Parathyroid adenoma (tissue), 2 donors: ENCODE data around the gene MEGF10.
A peak's percentile ranks its signal among the peaks of the same experiment; 100 is the strongest.

Experiments
- H2AFZ ChIP-seq: fragments of 300-600 bp; sonication (generic); one replicate; pipeline ENCODE4 v1.7.0; 2017; ENCODE audit warnings: antibody characterized with exemption, mild to moderate bottlenecking
- H3K27ac ChIP-seq: fragments of 300-600 bp; sonication (generic); one replicate; pipeline ENCODE4 v1.7.0; 2017
- H3K27me3 ChIP-seq: fragments of 300-600 bp; sonication (generic); one replicate; pipeline ENCODE4 v1.7.0; 2017; ENCODE audit warnings: low read length; ENCODE audit not compliant: control insufficient read depth, insufficient read depth
- H3K36me3 ChIP-seq: fragments of 300-600 bp; sonication (generic); one replicate; pipeline ENCODE4 v1.7.0; 2017; ENCODE audit warnings: low read length; ENCODE audit not compliant: control insufficient read depth, insufficient read depth
- H3K4me1 ChIP-seq: fragments of 300-600 bp; sonication (generic); one replicate; pipeline ENCODE4 v1.7.0; 2017; ENCODE audit warnings: control low read depth
- H3K4me2 ChIP-seq: fragments of 300-600 bp; sonication (generic); one replicate; pipeline ENCODE4 v1.7.0; 2017; ENCODE audit warnings: low read length
- H3K4me3 ChIP-seq: fragments of 300-600 bp; sonication (generic); one replicate; pipeline ENCODE4 v1.7.0; 2017; ENCODE audit warnings: low read depth, low read length
- H3K79me2 ChIP-seq: fragments of 300-600 bp; sonication (generic); one replicate; pipeline ENCODE4 v1.7.0; 2017; ENCODE audit warnings: control low read depth
- H3K9ac ChIP-seq: fragments of 300-600 bp; sonication (generic); one replicate; pipeline ENCODE4 v1.7.0; 2017; ENCODE audit warnings: mild to moderate bottlenecking
- H3K9me3 ChIP-seq: fragments of 300-600 bp; sonication (generic); one replicate; pipeline ENCODE4 v1.7.0; 2017; ENCODE audit warnings: low read length; ENCODE audit not compliant: control insufficient read depth
- CTCF ChIP-seq: fragments of 300-600 bp; sonication (generic); IDR thresholded peaks from one replicate; pipeline ENCODE4 v1.7.0; 2017; ENCODE audit warnings: antibody characterized with exemption, mild to moderate bottlenecking
- donor health status: primary hyperparathyroidism.

The MEGF10 gene

GRCh38 chr5:127492854-127493738 lies 202.5 kb downstream of the MEGF10 start:
- Histone ChIP-seq H3K27me3 (no peaks in the 10 kb centered on the region), H3K4me2 (no peak overlapping the region), H3K4me1 (no peaks in the 10 kb centered on the region), H3K79me2 (no peaks in the 10 kb centered on the region), H3K4me3 (no peak overlapping the region), H3K9ac (no peak overlapping the region), H3K36me3 (no peaks in the 10 kb centered on the region), H3K27ac (no peak overlapping the region), H2AFZ (no peak overlapping the region), H3K9me3 (no peaks in the 10 kb centered on the region)
- peak; percentile 85 for TF ChIP-seq CTCF

GRCh38 chr5:127498548-127498947 lies 208.0 kb downstream of the MEGF10 start:
- Histone ChIP-seq H3K4me3 (no peak overlapping the region), H2AFZ (no peak overlapping the region), H3K4me1 (no peaks in the 10 kb centered on the region), H3K27me3 (no peaks in the 10 kb centered on the region), H3K4me2 (no peak overlapping the region), H3K27ac (no peak overlapping the region), H3K79me2 (no peaks in the 10 kb centered on the region), H3K36me3 (no peaks in the 10 kb centered on the region), H3K9me3 (no peaks in the 10 kb centered on the region), H3K9ac (no peak overlapping the region)
- no peak for TF ChIP-seq CTCF

GRCh38 chr5:127505905-127506304 lies 215.3 kb downstream of the MEGF10 start:
- H3K4me2 ChIP-seq = no peak overlapping the region
- no peak overlapping the region for H3K27ac ChIP-seq
- peaks cover 5% of the 10 kb centered on the region for H3K4me1 ChIP-seq
- no peak for TF ChIP-seq CTCF
- no peaks in the 10 kb centered on the region for H3K79me2 ChIP-seq
- H3K27me3 ChIP-seq = no peaks in the 10 kb centered on the region
- no peak overlapping the region for H3K4me3 ChIP-seq
- no peak overlapping the region for H2AFZ ChIP-seq
- no peaks in the 10 kb centered on the region for H3K36me3 ChIP-seq
- no peak overlapping the region for H3K9ac ChIP-seq
- H3K9me3 ChIP-seq = no peaks in the 10 kb centered on the region

GRCh38 chr5:127506616-127507015 lies 216.0 kb downstream of the MEGF10 start:
- H3K27me3 ChIP-seq = no peaks in the 10 kb centered on the region
- peaks cover 5% of the 10 kb centered on the region for H3K4me1 ChIP-seq
- no peaks in the 10 kb centered on the region for H3K9me3 ChIP-seq
- H2AFZ ChIP-seq = no peak overlapping the region
- no peak overlapping the region for H3K27ac ChIP-seq
- TF ChIP-seq CTCF = no peak
- H3K4me2 ChIP-seq = no peak overlapping the region
- H3K36me3 ChIP-seq = no peaks in the 10 kb centered on the region
- no peaks in the 10 kb centered on the region for H3K79me2 ChIP-seq
- H3K9ac ChIP-seq = no peak overlapping the region
- H3K4me3 ChIP-seq = no peak overlapping the region
